Cardiac fibroblast (primary cell): Measurements from ENCODE around the gene USP17L27.
"Not testable (repeated sequence)": the region's sequence is repeated elsewhere in the genome, so short reads cannot be mapped to it uniquely, and the experiment has no call there.

Experiments used
- DNase-seq, 2 donors: peaks; one replicate each; pipeline versions ENCODE4 v3.0.0 to v3.0.0-alpha.2; 2010; ENCODE audit warnings: low read depth in 2 of 2
- H3K4me3 ChIP-seq, 2 donors: replicated peaks in 1 of 2; 1 replicate in 1 of 2; 2 replicates in 1 of 2; pipeline ENCODE4 v1.5.1; 2011; ENCODE audit warnings: low read depth in 2 of 2, low read length in 2 of 2, mild to moderate bottlenecking in 2 of 2, moderate library complexity in 1 of 2
- CTCF ChIP-seq: IDR thresholded peaks from one replicate; pipeline ENCODE4 v1.5.1; 2011; ENCODE audit warnings: low read depth, mild to moderate bottlenecking, low read length, inconsistent platforms

Gene USP17L27

GRCh38 chr4:9343848-9344247, at the start of gene USP17L27:
TSS of gene USP17L27 (plus strand) at chr4:9344148. CDS start at chr4:9344148, 0 bp downstream.
- DNase-seq, H3K4me3 ChIP-seq: not testable (repeated sequence)

- not testable (repeated sequence) for H3K4me3 ChIP-seq, DNase-seq
Measured at GRCh38 chr4:9324191-9324590, 19.8 kb upstream of the USP17L27 start.

GRCh38 chr4:9324865-9325264, 19.1 kb upstream of the USP17L27 start, which contains the start of gene USP17L24:
TSS of gene USP17L24 (plus strand) at chr4:9325165. CDS start at chr4:9325165, 0 bp downstream.
- DNase-seq, H3K4me3 ChIP-seq: not testable (repeated sequence)

- H3K4me3 ChIP-seq, DNase-seq: not testable (repeated sequence)
Measured at GRCh38 chr4:9329611-9330010, 14.3 kb upstream of the USP17L27 start, which contains the start of gene USP17L25. TSS of gene USP17L25 (plus strand) at chr4:9329911. CDS start at chr4:9329911, 0 bp downstream.

- not testable (repeated sequence) for DNase-seq, H3K4me3 ChIP-seq
Measured at GRCh38 chr4:9334358-9334757, 9.6 kb upstream of the USP17L27 start, which contains the start of gene USP17L26. TSS of gene USP17L26 (plus strand) at chr4:9334658. CDS start at chr4:9334658, 0 bp downstream.

- H3K4me3 ChIP-seq, DNase-seq: not testable (repeated sequence)
Measured at GRCh38 chr4:9339103-9339502, 4.8 kb upstream of the USP17L27 start, which contains the start of gene USP17L5. TSS of gene USP17L5 (plus strand) at chr4:9339403. CDS start at chr4:9339403, 0 bp downstream.

- DNase-seq, H3K4me3 ChIP-seq: not testable (repeated sequence)
Measured at GRCh38 chr4:9348593-9348992, 4.6 kb downstream of the USP17L27 start, which contains the start of gene USP17L28. TSS of gene USP17L28 (plus strand) at chr4:9348893. CDS start at chr4:9348893, 0 bp downstream.

- H3K4me3 ChIP-seq, DNase-seq: not testable (repeated sequence)
Measured at GRCh38 chr4:9350866-9351265, 6.9 kb downstream of the USP17L27 start.

- DNase-seq, H3K4me3 ChIP-seq: not testable (repeated sequence)
Measured at GRCh38 chr4:9353338-9353737, 9.4 kb downstream of the USP17L27 start, which contains the start of gene USP17L29. TSS of gene USP17L29 (plus strand) at chr4:9353638. CDS start at chr4:9353638, 0 bp downstream.

- H3K4me3 ChIP-seq = not testable (repeated sequence)
Measured at GRCh38 chr4:9362829-9363228, 18.9 kb downstream of the USP17L27 start, which contains the start of gene USP17L30. TSS of gene USP17L30 (plus strand) at chr4:9363129. CDS start at chr4:9363129, 0 bp downstream.

GRCh38 chr4:9379881-9380280, 35.9 kb downstream of the USP17L27 start:
- not testable (repeated sequence) for DNase-seq, H3K4me3 ChIP-seq

More at GRCh38 chr4:9362829-9363228, 18.9 kb downstream of the USP17L27 start, which contains the start of gene USP17L30:
- not testable (repeated sequence) for DNase-seq

- H3K4me3 ChIP-seq = peak overlapping the region; percentile 34 to 36
- DNase-seq = peak in 1 of 2 donors; percentile 4
- TF ChIP-seq CTCF = peak; percentile 16
Measured at GRCh38 chr4:9381012-9381534, 37.1 kb downstream of the USP17L27 start.

- TF ChIP-seq CTCF = no peak
- DNase-seq = no peak
Measured at GRCh38 chr4:9384126-9384525, 40.2 kb downstream of the USP17L27 start.

GRCh38 chr4:9389001-9389400, 45.1 kb downstream of the USP17L27 start:
- DNase-seq, H3K4me3 ChIP-seq: not testable (repeated sequence)

More at GRCh38 chr4:9384126-9384525, 40.2 kb downstream of the USP17L27 start:
- no peak overlapping the region for H3K4me3 ChIP-seq
